Caco-2 (cell line): Measurements from ENCODE around the gene PAN2. TPM values are rescaled to one million over a fixed set of nuclear protein-coding genes. Genes with fewer than 3 reads are reported as not detected.
A peak's percentile ranks its signal among the peaks of the same experiment; 100 is the strongest.

Source experiments
- BruUV-seq: library from RNA; stranded (reverse); fragments of 400-500 nt; replicated peaks from 2 replicates; lab custom pipeline; 2021; lab: Mats Ljungman, UMichigan
- CTCF ChIA-PET: fragments of 300-600 bp; sonication (Branson Sonifier 250); formaldehyde crosslinking; loops from one replicate; lab custom pipeline; 2022; ENCODE audit warnings: antibody characterized with exemption; lab: Charles Lee
- POLR2A ChIA-PET: fragments of 300-600 bp; sonication (Branson Sonifier 250); formaldehyde crosslinking; loops from one replicate; lab custom pipeline; 2022; ENCODE audit warnings: antibody characterized with exemption; lab: Charles Lee
- DNase-seq, 2 experiments: peaks; one replicate each; pipeline versions ENCODE4 v3.0.0 to v3.0.0-alpha.2; 2020 to 2022
- H3K27me3 ChIP-seq: replicated peaks from 2 replicates; pipeline ENCODE4 v1.6.0; 2011; ENCODE audit warnings: low read length; ENCODE audit not compliant: control insufficient read depth, insufficient read depth
- H3K36me3 ChIP-seq: 2 replicates; pipeline ENCODE4 v1.5.1; 2011; ENCODE audit warnings: low read length; ENCODE audit not compliant: control insufficient read depth, insufficient read depth
- H3K4me1 ChIP-seq: fragments of 250-450 bp; sonication (Bioruptor Pico); 2 replicates; pipeline ENCODE4 v1.5.1; 2020; ENCODE audit warnings: mild to moderate bottlenecking
- H3K4me3 ChIP-seq: 2 replicates; pipeline ENCODE4 v1.5.1; 2011; ENCODE audit warnings: low read depth, mild to moderate bottlenecking, control low read depth, low read length
- H3K9me3 ChIP-seq: fragments of 250-450 bp; sonication (Bioruptor Pico); 2 replicates; pipeline ENCODE4 v1.5.1; 2020; ENCODE audit warnings: mild to moderate bottlenecking, moderate library complexity
- H3K27ac Mint-ChIP-seq: one replicate; pipeline ENCODE4 v1.8.0; 2022; ENCODE audit warnings: mixed read lengths; ENCODE audit not compliant: unreplicated experiment
- H3K27me3 Mint-ChIP-seq: one replicate; pipeline ENCODE4 v1.8.0; 2022; ENCODE audit warnings: mixed read lengths; ENCODE audit not compliant: insufficient read depth, unreplicated experiment
- H3K36me3 Mint-ChIP-seq: one replicate; pipeline ENCODE4 v1.8.0; 2022; ENCODE audit warnings: mild to moderate bottlenecking, mixed read lengths; ENCODE audit not compliant: insufficient read depth, unreplicated experiment
- H3K4me1 Mint-ChIP-seq: one replicate; pipeline ENCODE4 v1.8.0; 2022; ENCODE audit warnings: low read depth, mixed read lengths; ENCODE audit not compliant: unreplicated experiment
- H3K4me3 Mint-ChIP-seq: one replicate; pipeline ENCODE4 v1.8.0; 2022; ENCODE audit warnings: mild to moderate bottlenecking, moderate library complexity, mixed read lengths; ENCODE audit not compliant: unreplicated experiment
- H3K9me3 Mint-ChIP-seq: one replicate; pipeline ENCODE4 v1.8.0; 2022; ENCODE audit warnings: mixed read lengths; ENCODE audit not compliant: unreplicated experiment
- CTCF ChIP-seq, 2 experiments: fragments of 200-600 bp in 1 of 2; IDR thresholded peaks; 1 replicate in 1 of 2; 2 replicates in 1 of 2; pipeline versions ENCODE4 v1.5.1 to v1.8.0; 2011 to 2022; ENCODE audit warnings: antibody characterized with exemption in 1 of 2, control low read depth in 1 of 2, inconsistent platforms in 1 of 2, low read depth in 1 of 2, low read length in 1 of 2, mild to moderate bottlenecking in 1 of 2, moderate library complexity in 1 of 2; ENCODE audit not compliant: insufficient read depth in 1 of 2, severe bottlenecking in 1 of 2, unreplicated experiment in 1 of 2
- intact Hi-C: fragments of 100-400 bp; cut with micrococcal nuclease; formaldehyde crosslinking; loops from one replicate; pipeline ENCODE4 v1.10.0; 2022; ENCODE audit not compliant: unreplicated experiment
- total RNA-seq: library from RNA; stranded (reverse); gene quantifications from 2 replicates; pipeline ENCODE4 v1.2.3, GENCODE V29; 2022

PAN2 gene
- total RNA-seq, 1 experiment from 2014 or later: 30.0 TPM

- Mint-ChIP-seq H3K27ac (peak overlapping the region; percentile 27), H3K9me3 (no peaks in the 10 kb centered on the region), H3K4me1 (peaks cover 8% of the 10 kb centered on the region), H3K36me3 (peaks cover 4% of the 10 kb centered on the region), H3K27me3 (no peaks in the 10 kb centered on the region), H3K4me3 (no peak overlapping the region)
- H3K36me3 ChIP-seq: peaks cover 4% of the 10 kb centered on the region
- intact Hi-C loops: no loop called here
- CTCF ChIA-PET: interaction anchor here (1.8 kb wide), 1 partner anchor 23 kb away, joined by 4 read pairs; the partner anchor contains the start of gene CNPY2
- H3K9me3 ChIP-seq: no peaks in the 10 kb centered on the region
- peaks cover 6% of the 10 kb centered on the region; the same call in 1 of the 2 replicates for H3K4me1 ChIP-seq
- TF ChIP-seq CTCF (IDR thresholded peaks at IDR 0.05; ENCODE audit: insufficient read depth in 1 of 2, low read depth in 1 of 2, low read length in 1 of 2, severe bottlenecking in 1 of 2, unreplicated experiment in 1 of 2): no peak
- POLR2A ChIA-PET: no interaction called here
- no peak for DNase-seq
- H3K27me3 ChIP-seq: no peaks in the 10 kb centered on the region
- BruUV-seq: no TSS peak
- H3K4me3 ChIP-seq: no peak overlapping the region
Observed at GRCh38 chr12:56339158-56339422, 5.3 kb upstream of the PAN2 start.

GRCh38 chr12:56338308-56339157 lies 4.7 kb upstream of the PAN2 start, which contains the start of gene IL23A:
IL23A (plus strand) TSS chr12:56338884; CDS start chr12:56339045, 161 bp downstream.
- POLR2A ChIA-PET: no interaction called here
- no peak for TF ChIP-seq CTCF (IDR thresholded peaks at IDR 0.05; ENCODE audit: insufficient read depth in 1 of 2, low read depth in 1 of 2, low read length in 1 of 2, severe bottlenecking in 1 of 2, unreplicated experiment in 1 of 2)
- no TSS peak for BruUV-seq

GRCh38 chr12:56337753-56338251 lies 4.0 kb upstream of the PAN2 start:
- H3K9me3 ChIP-seq: no peaks in the 10 kb centered on the region
- no TSS peak for BruUV-seq
- no peak for TF ChIP-seq CTCF (IDR thresholded peaks at IDR 0.05; ENCODE audit: insufficient read depth in 1 of 2, low read depth in 1 of 2, low read length in 1 of 2, severe bottlenecking in 1 of 2, unreplicated experiment in 1 of 2)
- POLR2A ChIA-PET: no interaction called here
- no peak overlapping the region for H3K4me3 Mint-ChIP-seq
- no peak overlapping the region for H3K4me3 ChIP-seq
- H3K4me1 ChIP-seq: peaks cover 12% of the 10 kb centered on the region
- no peak overlapping the region for H3K27ac Mint-ChIP-seq
- no peak for DNase-seq
- peaks cover 2% of the 10 kb centered on the region for H3K36me3 ChIP-seq
- CTCF ChIA-PET: interaction anchor here (1.8 kb wide), 1 partner anchor 22 kb away, joined by 4 read pairs; the partner anchor contains the start of gene CNPY2
- peaks cover 13% of the 10 kb centered on the region for H3K36me3 Mint-ChIP-seq
- no peaks in the 10 kb centered on the region for H3K27me3 ChIP-seq
- no peaks in the 10 kb centered on the region for H3K9me3 Mint-ChIP-seq
- peaks cover 8% of the 10 kb centered on the region for H3K4me1 Mint-ChIP-seq
- H3K27me3 Mint-ChIP-seq: no peaks in the 10 kb centered on the region
- intact Hi-C loops: no loop called here

More at GRCh38 chr12:56338308-56339157, 4.7 kb upstream of the PAN2 start, which contains the start of gene IL23A:
- Histone ChIP-seq H3K4me1 (peaks cover 6% of the 10 kb centered on the region; the same call in 1 of the 2 replicates), H3K27me3 (no peaks in the 10 kb centered on the region), H3K36me3 (peaks cover 2% of the 10 kb centered on the region), H3K4me3 (no peak within 1 kb of the TSS), H3K9me3 (no peaks in the 10 kb centered on the region)
- Mint-ChIP-seq H3K4me3 (no peak within 1 kb of the TSS), H3K27ac (peak within 1 kb of the TSS; percentile 27), H3K27me3 (no peaks in the 10 kb centered on the region), H3K9me3 (no peaks in the 10 kb centered on the region), H3K36me3 (peaks cover 10% of the 10 kb centered on the region), H3K4me1 (peaks cover 8% of the 10 kb centered on the region)
- intact Hi-C loops: no loop called here
- CTCF ChIA-PET: interaction anchor here (1.8 kb wide), 1 partner anchor 23 kb away, joined by 4 read pairs; the partner anchor contains the start of gene CNPY2
- DNase-seq: no peak
